GM18861 (cell line): ENCODE results near the gene AKAP14.
A peak's percentile ranks its signal among the peaks of the same experiment; 100 is the strongest.
"Not testable (repeated sequence)": the region's sequence is repeated elsewhere in the genome, so short reads cannot be mapped to it uniquely, and the experiment has no call there.

ENCODE experiments used
- ATAC-seq: cut with Tn5 transposase; IDR thresholded peaks from one replicate; pipeline ENCODE4 v1.9.1; 2021; ENCODE audit not compliant: unreplicated experiment

Gene AKAP14

GRCh38 chrX:119895843-119896326 is at the start of gene AKAP14:
Gene AKAP14, plus strand, starts transcription at chrX:119895893. Its CDS starts 7,331 bp downstream, at chrX:119903224.
- no peak for ATAC-seq

- peak; percentile 87 for ATAC-seq
These were observed 43.0 kb upstream of the AKAP14 start, which contains the start of gene UPF3B for GRCh38 chrX:119852382-119853353. Gene UPF3B, minus strand, starts transcription at chrX:119852963. Its CDS starts 35 bp downstream, at chrX:119852928.

- ATAC-seq, result no peak
These were observed 42.2 kb upstream of the AKAP14 start for GRCh38 chrX:119853444-119853843.

DNA sequence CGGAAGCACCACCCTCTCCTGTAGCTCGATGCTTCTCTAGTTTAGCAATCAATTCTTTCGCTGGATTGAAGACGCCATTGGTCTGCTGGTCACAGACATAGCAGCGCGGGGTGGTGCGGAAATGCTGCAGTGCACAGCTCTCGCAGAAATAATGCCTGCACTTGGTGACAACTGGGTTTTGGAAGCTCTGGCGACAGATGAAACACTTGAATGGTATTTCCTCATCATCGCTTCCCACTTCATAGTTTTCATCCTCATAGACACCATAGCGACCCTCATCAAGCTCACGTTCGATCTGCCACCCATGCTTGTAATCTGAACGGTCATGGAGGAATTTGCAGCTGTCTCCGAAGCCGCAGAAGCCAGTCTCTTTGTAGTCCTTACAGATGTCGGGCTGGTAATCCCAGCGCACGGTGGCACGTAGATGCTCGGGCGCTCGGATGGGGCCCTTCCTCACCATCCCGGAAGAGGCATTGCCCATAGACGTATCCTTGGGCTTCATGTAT is 25.0 kb upstream of the AKAP14 start:
- ATAC-seq, result no peak

GRCh38 chrX:119871245-119871598 is 24.5 kb upstream of the AKAP14 start:
- ATAC-seq, result peak; percentile 23

DNA sequence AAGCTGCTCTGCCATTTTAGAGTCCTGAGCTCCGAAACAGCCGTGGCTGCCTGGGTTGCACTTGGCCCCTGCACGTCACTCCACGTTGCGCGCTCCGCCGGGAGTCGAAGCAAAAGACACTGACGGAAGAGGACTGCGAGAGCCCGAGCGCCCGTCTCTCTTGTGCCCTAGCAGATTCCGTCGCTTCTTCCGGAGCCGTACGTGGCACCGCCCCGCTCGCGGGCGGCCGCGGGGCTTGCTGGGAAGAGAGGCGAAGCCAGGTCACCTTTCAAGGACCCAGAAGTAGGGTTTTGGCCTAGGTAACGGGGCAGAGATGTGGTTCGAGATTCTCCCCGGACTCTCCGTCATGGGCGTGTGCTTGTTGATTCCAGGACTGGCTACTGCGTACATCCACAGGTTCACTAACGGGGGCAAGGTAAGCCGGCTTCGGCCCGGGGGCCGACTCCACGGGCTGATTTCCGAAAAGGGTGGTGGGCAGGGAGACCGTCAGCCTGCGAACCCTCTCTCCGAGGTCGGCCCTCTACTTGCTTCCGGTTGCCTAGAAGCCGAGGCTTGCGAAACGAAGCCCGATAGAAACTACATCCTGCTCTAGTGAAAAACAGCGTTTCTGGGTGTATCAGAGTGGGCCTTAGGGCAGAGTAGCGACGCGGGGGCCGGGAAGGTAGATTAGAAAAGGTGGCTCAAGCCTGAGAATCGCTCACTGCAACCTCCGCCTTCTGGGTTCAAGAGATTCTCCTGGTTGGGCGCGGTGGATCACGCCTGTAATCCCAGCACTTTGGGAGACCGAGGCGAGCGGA is 23.9 kb upstream of the AKAP14 start, which contains the start of the genes NDUFA1 and RNF113A:
TSS of gene NDUFA1 (plus strand) at position 234 of the 797 bp plus-strand sequence. CDS start at position 314, 80 bp downstream.
TSS of gene RNF113A (minus strand) at position 135 of the 797 bp plus-strand sequence. CDS start at position 15, 120 bp downstream.
- ATAC-seq, result peak; percentile 88

- no peak for ATAC-seq
These were observed 17.0 kb upstream of the AKAP14 start for GRCh38 chrX:119878740-119879139.

- ATAC-seq, result no peak
These were observed 15.6 kb upstream of the AKAP14 start for GRCh38 chrX:119880076-119880475.

- peak; percentile 88 for ATAC-seq
These were observed 14.9 kb upstream of the AKAP14 start for GRCh38 chrX:119880552-119881437.

DNA sequence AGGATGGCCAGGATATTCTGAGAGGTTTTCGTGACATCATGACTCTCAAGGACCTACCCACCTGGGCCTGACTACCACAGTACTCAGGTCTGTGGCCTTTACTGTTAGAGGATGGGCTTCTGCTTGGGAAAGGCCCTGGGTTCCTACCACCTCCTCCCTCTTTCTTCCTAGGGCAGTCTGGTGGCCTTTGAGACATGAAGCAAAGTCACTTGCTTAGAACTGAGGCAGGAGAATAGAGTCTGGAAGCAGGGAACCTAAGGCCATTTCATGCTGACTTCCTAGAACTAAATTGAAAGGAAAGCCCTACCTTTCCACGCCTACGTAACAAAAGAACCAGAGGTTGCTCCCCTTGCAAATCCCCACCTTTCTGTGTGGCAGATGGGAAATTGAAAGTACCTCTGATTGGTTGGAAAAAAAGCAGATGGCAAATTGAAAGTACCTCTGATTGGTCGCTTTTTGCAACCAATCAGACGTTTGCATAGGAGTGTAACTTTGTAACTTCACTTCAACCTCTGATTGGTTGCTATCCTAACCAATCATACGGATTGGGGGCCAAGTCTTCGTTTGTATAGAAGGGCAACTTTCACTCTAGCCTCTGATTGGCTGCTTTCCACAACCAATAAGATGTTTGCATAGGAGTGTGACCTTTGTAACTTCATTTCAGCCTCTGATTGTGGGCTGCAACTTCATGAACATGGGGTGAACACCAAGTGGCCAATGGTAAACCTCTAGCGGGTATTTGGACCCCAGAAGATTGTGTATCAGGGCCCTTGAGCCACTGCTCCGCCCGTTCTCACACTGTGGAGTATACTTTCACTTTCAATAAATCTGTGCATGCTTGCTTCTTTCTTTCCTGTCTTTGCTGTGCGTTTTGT is 9.9 kb upstream of the AKAP14 start:
- no peak for ATAC-seq

GRCh38 chrX:119887721-119888425 is 7.8 kb upstream of the AKAP14 start:
- ATAC-seq, result peak; percentile 54

DNA sequence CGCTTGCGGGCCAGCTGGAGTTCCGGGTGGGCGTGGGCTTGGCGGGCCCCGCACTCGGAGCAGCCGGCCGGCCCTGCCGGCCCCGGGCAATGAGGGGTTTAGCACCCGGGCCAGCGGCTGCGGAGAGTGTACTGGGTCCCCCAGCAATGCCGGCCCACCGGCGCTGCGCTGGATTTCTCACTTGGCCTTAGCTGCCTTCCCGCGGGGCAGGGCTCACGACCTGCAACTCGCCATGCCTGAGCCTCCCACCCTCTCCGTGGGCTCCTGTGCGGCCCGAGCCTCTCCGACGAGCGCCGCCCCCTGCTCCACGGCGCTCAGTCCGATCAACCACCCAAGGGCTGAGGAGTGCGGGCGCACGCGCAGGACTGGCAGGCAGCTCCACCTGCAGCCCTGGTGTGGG is 5.1 kb upstream of the AKAP14 start:
- not testable (repeated sequence) for ATAC-seq

GRCh38 chrX:119891961-119892692 is 3.6 kb upstream of the AKAP14 start:
- ATAC-seq, result not testable (repeated sequence)

- ATAC-seq, result no peak
These were observed 3.4 kb downstream of the AKAP14 start for GRCh38 chrX:119899125-119899524.

DNA sequence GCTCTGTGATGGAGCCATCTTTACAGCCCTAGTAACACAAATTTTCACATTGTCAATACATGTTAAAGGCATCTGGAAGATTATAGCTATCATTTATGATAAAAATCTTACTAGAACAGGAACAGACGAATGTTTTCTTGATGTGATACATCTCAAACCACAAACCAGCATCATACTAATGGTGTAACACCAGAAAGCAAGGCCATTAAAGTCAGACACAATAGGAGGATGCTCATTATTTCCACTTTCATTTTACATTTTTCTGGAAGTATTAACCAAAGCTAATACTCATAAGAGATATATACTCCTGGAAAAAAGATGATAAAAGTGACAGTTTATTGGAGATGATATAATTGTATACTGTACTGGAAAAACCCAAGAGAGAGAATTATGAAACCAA is 5.3 kb downstream of the AKAP14 start:
- ATAC-seq, result no peak

DNA sequence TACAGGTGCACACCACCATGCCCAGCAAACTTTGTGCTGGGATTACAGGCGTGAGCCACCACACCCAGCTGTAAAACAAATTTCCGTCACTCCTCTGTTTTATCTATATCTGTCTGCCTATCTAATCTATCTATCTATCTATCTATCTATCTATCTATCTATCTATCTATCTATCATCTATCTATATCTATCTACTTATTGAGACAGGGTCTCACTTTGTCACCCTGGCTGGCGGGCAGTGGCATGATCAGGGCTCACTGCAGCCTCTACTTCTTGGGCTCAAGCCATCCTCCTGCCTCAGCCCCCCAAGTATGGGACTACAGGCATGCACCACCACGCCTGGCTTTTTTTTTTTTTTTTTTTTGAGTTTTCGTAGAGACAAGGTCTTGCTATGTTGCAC is 20.6 kb downstream of the AKAP14 start:
- no peak for ATAC-seq

DNA sequence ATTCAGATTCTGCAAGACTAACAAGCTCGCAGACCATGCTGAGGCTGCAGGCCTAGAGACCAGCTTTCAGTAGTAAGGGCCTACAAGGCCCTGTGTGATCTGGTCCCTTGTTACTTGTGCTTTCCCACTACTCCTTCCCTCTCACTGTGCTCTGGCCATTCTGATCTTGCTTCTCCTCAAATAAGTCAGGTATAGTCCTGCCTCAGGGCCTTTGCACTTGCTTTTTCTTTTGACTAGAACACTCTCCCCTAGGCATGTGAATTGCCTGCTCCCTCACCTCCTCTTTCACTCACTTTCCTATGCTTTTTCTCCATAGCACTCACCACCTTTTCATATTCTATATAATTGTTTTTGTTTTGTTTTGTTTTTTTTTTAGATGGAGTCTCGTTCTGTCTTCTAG is 22.2 kb downstream of the AKAP14 start:
- ATAC-seq, result no peak
